ENCODE measurements around the gene CNTN1.

CNTN1 gene

GRCh38 chr12:40996091-40996490, 303.9 kb downstream of the CNTN1 start:
- H3K4me1 ChIP-seq (ENCODE audit: control insufficient read depth in 5 of 5, insufficient read depth in 5 of 5, low read length in 5 of 5) = no peaks in the 10 kb centered on the region
- H3K9ac ChIP-seq (ENCODE audit: low read length in 5 of 5) = no peak overlapping the region
- no peaks in the 10 kb centered on the region for H3K27me3 ChIP-seq (ENCODE audit: control insufficient read depth in 5 of 5, insufficient read depth in 4 of 5, low read length in 5 of 5)
- no peaks in the 10 kb centered on the region for H3K36me3 ChIP-seq (ENCODE audit: control insufficient read depth in 5 of 5, insufficient read depth in 5 of 5, low read length in 5 of 5)
- no peak overlapping the region for H3K4me3 ChIP-seq (ENCODE audit: low read depth in 1 of 5, low read length in 5 of 5)
- H3K27ac ChIP-seq (ENCODE audit: low read depth, low read length) = no peak overlapping the region
- peaks cover 0 to 5% (median 0%) of the 10 kb centered on the region in 5 donors for H3K9me3 ChIP-seq (ENCODE audit: control insufficient read depth in 5 of 5, low read length in 5 of 5)

DNA sequence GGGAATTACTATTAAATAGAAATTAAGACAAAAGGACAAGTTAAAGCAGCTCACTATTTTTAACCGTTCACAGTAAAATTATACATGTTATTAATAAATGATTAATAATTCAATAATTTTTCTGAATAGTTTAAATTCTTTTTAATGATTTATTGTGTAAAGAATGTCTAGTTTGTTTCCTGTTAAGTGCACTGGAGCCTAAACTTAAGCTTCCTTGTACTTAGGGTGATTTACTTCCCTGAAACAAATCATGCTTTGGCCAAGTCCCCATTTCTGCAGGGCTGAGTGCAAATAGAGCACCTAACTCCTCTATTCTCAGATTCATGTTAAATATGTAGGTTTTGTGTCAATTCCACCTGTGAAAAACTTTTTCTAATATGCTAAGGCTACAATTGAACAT, 307.0 kb downstream of the CNTN1 start:
- Histone ChIP-seq H3K4me1 (ENCODE audit: control insufficient read depth in 5 of 5, insufficient read depth in 5 of 5, low read length in 5 of 5) (no peaks in the 10 kb centered on the region), H3K27ac (ENCODE audit: low read depth, low read length) (no peak overlapping the region), H3K4me3 (ENCODE audit: low read depth in 1 of 5, low read length in 5 of 5) (no peak overlapping the region), H3K27me3 (ENCODE audit: control insufficient read depth in 5 of 5, insufficient read depth in 4 of 5, low read length in 5 of 5) (no peaks in the 10 kb centered on the region), H3K9ac (ENCODE audit: low read length in 5 of 5) (no peak overlapping the region), H3K9me3 (ENCODE audit: control insufficient read depth in 5 of 5, low read length in 5 of 5) (peaks cover 0 to 11% (median 3%) of the 10 kb centered on the region in 5 donors), H3K36me3 (ENCODE audit: control insufficient read depth in 5 of 5, insufficient read depth in 5 of 5, low read length in 5 of 5) (no peaks in the 10 kb centered on the region)

DNA sequence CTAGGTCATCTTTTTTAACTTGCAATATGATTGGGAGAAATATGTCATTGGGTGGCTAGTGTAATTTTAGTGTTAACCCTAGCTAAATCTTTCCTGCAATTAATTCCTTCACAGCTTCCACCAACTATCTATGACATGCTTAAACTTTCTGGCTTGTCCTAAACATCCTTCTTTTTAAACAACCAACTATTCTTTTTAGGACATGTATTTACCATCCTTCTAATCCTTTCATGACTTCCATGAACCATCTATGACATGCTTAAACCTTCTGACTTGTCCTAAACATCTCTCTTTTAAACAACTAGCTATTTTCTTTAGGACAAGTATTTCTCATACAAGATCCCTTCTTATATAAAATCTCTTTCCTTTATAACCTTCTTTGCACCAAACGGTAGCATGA, 316.2 kb downstream of the CNTN1 start:
- Histone ChIP-seq H3K9ac (ENCODE audit: low read length in 5 of 5) (no peak overlapping the region), H3K27ac (ENCODE audit: low read depth, low read length) (no peak overlapping the region), H3K4me1 (ENCODE audit: control insufficient read depth in 5 of 5, insufficient read depth in 5 of 5, low read length in 5 of 5) (no peaks in the 10 kb centered on the region), H3K4me3 (ENCODE audit: low read depth in 1 of 5, low read length in 5 of 5) (no peak overlapping the region), H3K36me3 (ENCODE audit: control insufficient read depth in 5 of 5, insufficient read depth in 5 of 5, low read length in 5 of 5) (no peaks in the 10 kb centered on the region), H3K27me3 (ENCODE audit: control insufficient read depth in 5 of 5, insufficient read depth in 4 of 5, low read length in 5 of 5) (no peaks in the 10 kb centered on the region), H3K9me3 (ENCODE audit: control insufficient read depth in 5 of 5, low read length in 5 of 5) (peaks cover 3 to 54% (median 39%) of the 10 kb centered on the region in 5 donors)

GRCh38 chr12:41011939-41012338, 319.7 kb downstream of the CNTN1 start:
- Histone ChIP-seq H3K4me1 (ENCODE audit: control insufficient read depth in 5 of 5, insufficient read depth in 5 of 5, low read length in 5 of 5) (no peaks in the 10 kb centered on the region), H3K4me3 (ENCODE audit: low read depth in 1 of 5, low read length in 5 of 5) (peak overlapping the region in 1 of 5 donors; percentile 31), H3K9ac (ENCODE audit: low read length in 5 of 5) (no peak overlapping the region), H3K9me3 (ENCODE audit: control insufficient read depth in 5 of 5, low read length in 5 of 5) (peaks cover 0 to 34% (median 22%) of the 10 kb centered on the region in 5 donors), H3K36me3 (ENCODE audit: control insufficient read depth in 5 of 5, insufficient read depth in 5 of 5, low read length in 5 of 5) (no peaks in the 10 kb centered on the region), H3K27ac (ENCODE audit: low read depth, low read length) (no peak overlapping the region), H3K27me3 (ENCODE audit: control insufficient read depth in 5 of 5, insufficient read depth in 4 of 5, low read length in 5 of 5) (no peaks in the 10 kb centered on the region)

DNA sequence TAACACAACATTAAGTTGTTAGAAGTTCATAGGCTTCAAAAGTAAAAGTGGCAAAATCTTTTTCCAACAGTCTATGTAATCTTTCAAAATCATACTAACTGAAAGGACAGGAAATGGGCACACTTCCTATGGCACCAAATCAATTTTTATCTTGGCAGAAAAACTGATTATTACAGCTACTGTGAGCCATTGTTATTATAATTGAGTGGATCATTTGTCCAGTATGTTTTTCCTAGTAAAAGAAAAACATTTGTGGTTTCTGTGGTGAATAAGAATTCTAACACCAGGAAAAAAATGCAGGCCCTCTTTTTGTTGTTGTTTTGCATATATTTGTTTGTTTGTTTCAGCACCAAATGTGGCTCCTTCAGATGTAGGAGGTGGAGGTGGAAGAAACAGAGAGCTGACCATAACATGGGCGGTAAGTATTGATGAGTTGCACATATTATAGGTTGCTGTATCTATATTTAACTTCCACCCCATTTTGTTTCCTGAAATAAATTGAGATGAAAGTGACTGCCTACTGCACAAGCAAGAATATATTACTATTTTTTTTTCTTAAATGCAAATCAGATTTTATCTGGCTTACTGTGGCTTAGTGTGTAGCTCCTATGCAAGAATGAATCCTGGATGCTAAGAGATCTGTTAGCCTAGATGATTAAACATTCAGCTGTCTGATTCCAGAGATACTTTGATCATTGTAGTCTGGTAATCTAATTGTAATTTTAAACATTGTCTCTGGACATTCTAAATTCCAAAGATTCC, 321.8 kb downstream of the CNTN1 start:
- H3K4me3 ChIP-seq (ENCODE audit: low read depth in 1 of 5, low read length in 5 of 5) = no peak overlapping the region
- no peak overlapping the region for H3K27ac ChIP-seq (ENCODE audit: low read depth, low read length)
- no peaks in the 10 kb centered on the region for H3K36me3 ChIP-seq (ENCODE audit: control insufficient read depth in 5 of 5, insufficient read depth in 5 of 5, low read length in 5 of 5)
- no peaks in the 10 kb centered on the region for H3K27me3 ChIP-seq (ENCODE audit: control insufficient read depth in 5 of 5, insufficient read depth in 4 of 5, low read length in 5 of 5)
- no peaks in the 10 kb centered on the region for H3K4me1 ChIP-seq (ENCODE audit: control insufficient read depth in 5 of 5, insufficient read depth in 5 of 5, low read length in 5 of 5)
- H3K9ac ChIP-seq (ENCODE audit: low read length in 5 of 5) = no peak overlapping the region
- peaks cover 0 to 18% (median 12%) of the 10 kb centered on the region in 5 donors for H3K9me3 ChIP-seq (ENCODE audit: control insufficient read depth in 5 of 5, low read length in 5 of 5)

DNA sequence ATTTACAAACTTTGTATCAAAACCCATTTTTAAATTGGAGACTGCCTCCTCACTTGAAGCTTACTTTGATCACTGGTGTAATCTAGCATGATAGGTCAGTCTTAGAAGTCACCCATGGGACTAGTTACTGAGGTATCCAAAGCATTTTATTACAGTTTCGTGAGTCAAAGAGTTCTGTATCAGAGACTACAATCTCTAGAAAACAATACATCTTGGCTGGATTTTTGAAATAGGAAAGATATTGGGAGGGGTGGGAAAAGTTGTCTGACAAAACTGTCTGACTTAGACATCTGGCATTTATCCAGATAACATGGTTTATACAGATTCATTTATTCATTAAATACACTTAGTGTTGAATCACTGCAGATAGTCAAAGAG, 322.4 kb downstream of the CNTN1 start:
- peaks cover 0 to 16% (median 9%) of the 10 kb centered on the region in 5 donors for H3K9me3 ChIP-seq (ENCODE audit: control insufficient read depth in 5 of 5, low read length in 5 of 5)
- H3K27me3 ChIP-seq (ENCODE audit: control insufficient read depth in 5 of 5, insufficient read depth in 4 of 5, low read length in 5 of 5) = no peaks in the 10 kb centered on the region
- H3K4me3 ChIP-seq (ENCODE audit: low read depth in 1 of 5, low read length in 5 of 5) = no peak overlapping the region
- no peak overlapping the region for H3K9ac ChIP-seq (ENCODE audit: low read length in 5 of 5)
- H3K36me3 ChIP-seq (ENCODE audit: control insufficient read depth in 5 of 5, insufficient read depth in 5 of 5, low read length in 5 of 5) = no peaks in the 10 kb centered on the region
- H3K27ac ChIP-seq (ENCODE audit: low read depth, low read length) = no peak overlapping the region
- no peaks in the 10 kb centered on the region for H3K4me1 ChIP-seq (ENCODE audit: control insufficient read depth in 5 of 5, insufficient read depth in 5 of 5, low read length in 5 of 5)

GRCh38 chr12:41018010-41018409, 325.8 kb downstream of the CNTN1 start:
- Histone ChIP-seq H3K4me1 (ENCODE audit: control insufficient read depth in 5 of 5, insufficient read depth in 5 of 5, low read length in 5 of 5) (no peaks in the 10 kb centered on the region), H3K27me3 (ENCODE audit: control insufficient read depth in 5 of 5, insufficient read depth in 4 of 5, low read length in 5 of 5) (no peaks in the 10 kb centered on the region), H3K36me3 (ENCODE audit: control insufficient read depth in 5 of 5, insufficient read depth in 5 of 5, low read length in 5 of 5) (no peaks in the 10 kb centered on the region), H3K9ac (ENCODE audit: low read length in 5 of 5) (no peak overlapping the region), H3K9me3 (ENCODE audit: control insufficient read depth in 5 of 5, low read length in 5 of 5) (no peaks in the 10 kb centered on the region), H3K27ac (ENCODE audit: low read depth, low read length) (no peak overlapping the region), H3K4me3 (ENCODE audit: low read depth in 1 of 5, low read length in 5 of 5) (no peak overlapping the region)

- H3K9me3 ChIP-seq (ENCODE audit: control insufficient read depth in 5 of 5, low read length in 5 of 5) = no peaks in the 10 kb centered on the region
- no peak overlapping the region for H3K9ac ChIP-seq (ENCODE audit: low read length in 5 of 5)
- H3K27ac ChIP-seq (ENCODE audit: low read depth, low read length) = no peak overlapping the region
- H3K36me3 ChIP-seq (ENCODE audit: control insufficient read depth in 5 of 5, insufficient read depth in 5 of 5, low read length in 5 of 5) = no peaks in the 10 kb centered on the region
- H3K4me3 ChIP-seq (ENCODE audit: low read depth in 1 of 5, low read length in 5 of 5) = no peak overlapping the region
- H3K4me1 ChIP-seq (ENCODE audit: control insufficient read depth in 5 of 5, insufficient read depth in 5 of 5, low read length in 5 of 5) = no peaks in the 10 kb centered on the region
- H3K27me3 ChIP-seq (ENCODE audit: control insufficient read depth in 5 of 5, insufficient read depth in 4 of 5, low read length in 5 of 5) = no peaks in the 10 kb centered on the region
Observed at GRCh38 chr12:41019461-41019860, 327.2 kb downstream of the CNTN1 start.

- H3K4me3 ChIP-seq (ENCODE audit: low read depth in 1 of 5, low read length in 5 of 5) = no peak overlapping the region
Observed at GRCh38 chr12:41023836-41024235, 331.6 kb downstream of the CNTN1 start.

DNA sequence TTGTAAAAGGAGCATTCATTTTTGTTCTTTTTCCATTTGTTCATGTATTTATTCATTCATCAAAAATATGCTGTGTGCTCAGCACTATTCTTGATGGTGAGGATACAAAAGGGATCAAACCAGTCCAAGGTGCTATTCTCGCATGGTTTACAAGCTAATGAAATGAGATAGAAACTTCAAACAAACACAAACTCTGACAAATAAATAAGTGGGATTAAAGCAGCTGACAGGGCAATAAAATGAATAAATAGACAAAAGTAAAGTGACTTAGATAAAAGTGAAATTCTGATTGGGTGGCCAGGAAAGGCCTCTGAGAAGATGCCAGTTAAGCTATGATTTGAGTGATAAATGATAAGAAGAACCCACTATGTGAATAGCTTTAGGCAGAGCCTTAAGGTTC, 333.9 kb downstream of the CNTN1 start:
- H3K27me3 ChIP-seq (ENCODE audit: control insufficient read depth in 5 of 5, insufficient read depth in 4 of 5, low read length in 5 of 5) = no peaks in the 10 kb centered on the region
- H3K9me3 ChIP-seq (ENCODE audit: control insufficient read depth in 5 of 5, low read length in 5 of 5) = no peaks in the 10 kb centered on the region
- H3K36me3 ChIP-seq (ENCODE audit: control insufficient read depth in 5 of 5, insufficient read depth in 5 of 5, low read length in 5 of 5) = no peaks in the 10 kb centered on the region
- no peak overlapping the region for H3K4me3 ChIP-seq (ENCODE audit: low read depth in 1 of 5, low read length in 5 of 5)
- no peak overlapping the region for H3K9ac ChIP-seq (ENCODE audit: low read length in 5 of 5)
- H3K27ac ChIP-seq (ENCODE audit: low read depth, low read length) = no peak overlapping the region
- H3K4me1 ChIP-seq (ENCODE audit: control insufficient read depth in 5 of 5, insufficient read depth in 5 of 5, low read length in 5 of 5) = no peaks in the 10 kb centered on the region

More at GRCh38 chr12:41023836-41024235, 331.6 kb downstream of the CNTN1 start:
- Histone ChIP-seq H3K27me3 (ENCODE audit: control insufficient read depth in 5 of 5, insufficient read depth in 4 of 5, low read length in 5 of 5) (no peaks in the 10 kb centered on the region), H3K9me3 (ENCODE audit: control insufficient read depth in 5 of 5, low read length in 5 of 5) (no peaks in the 10 kb centered on the region), H3K36me3 (ENCODE audit: control insufficient read depth in 5 of 5, insufficient read depth in 5 of 5, low read length in 5 of 5) (no peaks in the 10 kb centered on the region), H3K4me1 (ENCODE audit: control insufficient read depth in 5 of 5, insufficient read depth in 5 of 5, low read length in 5 of 5) (no peaks in the 10 kb centered on the region), H3K9ac (ENCODE audit: low read length in 5 of 5) (no peak overlapping the region), H3K27ac (ENCODE audit: low read depth, low read length) (no peak overlapping the region)
